HEK293 (cell line): ENCODE results near the gene KIF26B.

Experiments
- BCL6B ChIP-seq: fragments of 450-650 bp; formaldehyde crosslinking; IDR thresholded peaks from 2 replicates; pipeline ENCODE4 v1.5.1; 2017; ENCODE audit warnings: missing biosample characterization, missing genetic modification characterization
- REST ChIP-seq: fragments of 450-650 bp; formaldehyde crosslinking; IDR thresholded peaks from 2 replicates; pipeline ENCODE4 v1.5.1; 2016; ENCODE audit warnings: missing biosample characterization, missing genetic modification characterization
- WT1 ChIP-seq: fragments of 450-650 bp; formaldehyde crosslinking; IDR thresholded peaks from 2 replicates; pipeline ENCODE4 v1.5.1; 2016; ENCODE audit warnings: missing biosample characterization, missing genetic modification characterization
- ZNF23 ChIP-seq: fragments of 450-650 bp; formaldehyde crosslinking; IDR thresholded peaks from 2 replicates; pipeline ENCODE4 v1.5.1; 2016; ENCODE audit warnings: missing biosample characterization, missing genetic modification characterization, borderline replicate concordance
- ZNF37A ChIP-seq: fragments of 450-650 bp; IDR thresholded peaks from 2 replicates; pipeline ENCODE4 v1.5.1; 2018; ENCODE audit warnings: missing biosample characterization, missing genetic modification characterization
- ZNF416 ChIP-seq: fragments of 450-650 bp; formaldehyde crosslinking; IDR thresholded peaks from 2 replicates; pipeline ENCODE4 v1.5.1; 2016; ENCODE audit warnings: missing biosample characterization, missing genetic modification characterization
- ZNF624 ChIP-seq: fragments of 450-650 bp; formaldehyde crosslinking; IDR thresholded peaks from 2 replicates; pipeline ENCODE4 v1.5.1; 2017; ENCODE audit warnings: missing biosample characterization, missing genetic modification characterization
- ZNF670 ChIP-seq: fragments of 450-650 bp; formaldehyde crosslinking; IDR thresholded peaks from 2 replicates; pipeline ENCODE4 v1.5.1; 2016; ENCODE audit warnings: missing biosample characterization, missing genetic modification characterization, low read depth
- ZSCAN30 ChIP-seq: fragments of 450-650 bp; IDR thresholded peaks from 2 replicates; pipeline ENCODE4 v1.5.1; 2018; ENCODE audit warnings: missing biosample characterization, mild to moderate bottlenecking, missing genetic modification characterization, moderate library complexity
- TF ChIP-seq, protein P1 (sequence below): fragments of 450-650 bp; formaldehyde crosslinking; IDR thresholded peaks from 2 replicates; pipeline ENCODE4 v1.5.1; 2016; ENCODE audit warnings: missing biosample characterization, missing genetic modification characterization
- TF ChIP-seq, protein P2 (sequence below): fragments of 450-650 bp; formaldehyde crosslinking; IDR thresholded peaks from 2 replicates; pipeline ENCODE4 v1.5.1; 2016; ENCODE audit warnings: missing biosample characterization, missing genetic modification characterization

GRCh38 chr1:245292553-245292952, 137.8 kb downstream of the KIF26B start:
- TF ChIP-seq, protein P1, sequence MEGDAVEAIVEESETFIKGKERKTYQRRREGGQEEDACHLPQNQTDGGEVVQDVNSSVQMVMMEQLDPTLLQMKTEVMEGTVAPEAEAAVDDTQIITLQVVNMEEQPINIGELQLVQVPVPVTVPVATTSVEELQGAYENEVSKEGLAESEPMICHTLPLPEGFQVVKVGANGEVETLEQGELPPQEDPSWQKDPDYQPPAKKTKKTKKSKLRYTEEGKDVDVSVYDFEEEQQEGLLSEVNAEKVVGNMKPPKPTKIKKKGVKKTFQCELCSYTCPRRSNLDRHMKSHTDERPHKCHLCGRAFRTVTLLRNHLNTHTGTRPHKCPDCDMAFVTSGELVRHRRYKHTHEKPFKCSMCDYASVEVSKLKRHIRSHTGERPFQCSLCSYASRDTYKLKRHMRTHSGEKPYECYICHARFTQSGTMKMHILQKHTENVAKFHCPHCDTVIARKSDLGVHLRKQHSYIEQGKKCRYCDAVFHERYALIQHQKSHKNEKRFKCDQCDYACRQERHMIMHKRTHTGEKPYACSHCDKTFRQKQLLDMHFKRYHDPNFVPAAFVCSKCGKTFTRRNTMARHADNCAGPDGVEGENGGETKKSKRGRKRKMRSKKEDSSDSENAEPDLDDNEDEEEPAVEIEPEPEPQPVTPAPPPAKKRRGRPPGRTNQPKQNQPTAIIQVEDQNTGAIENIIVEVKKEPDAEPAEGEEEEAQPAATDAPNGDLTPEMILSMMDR (tag by site-specific recombination), result no peak
- TF ChIP-seq BCL6B (no peak), ZSCAN30 (tag by site-specific recombination) (no peak), ZNF670 (no peak), ZNF416 (no peak), REST (tag by site-specific recombination) (no peak), ZNF23 (tag by site-specific recombination) (no peak), ZNF37A (tag by site-specific recombination) (no peak), ZNF624 (no peak), WT1 (tag by site-specific recombination) (no peak)
- TF ChIP-seq, protein P2, sequence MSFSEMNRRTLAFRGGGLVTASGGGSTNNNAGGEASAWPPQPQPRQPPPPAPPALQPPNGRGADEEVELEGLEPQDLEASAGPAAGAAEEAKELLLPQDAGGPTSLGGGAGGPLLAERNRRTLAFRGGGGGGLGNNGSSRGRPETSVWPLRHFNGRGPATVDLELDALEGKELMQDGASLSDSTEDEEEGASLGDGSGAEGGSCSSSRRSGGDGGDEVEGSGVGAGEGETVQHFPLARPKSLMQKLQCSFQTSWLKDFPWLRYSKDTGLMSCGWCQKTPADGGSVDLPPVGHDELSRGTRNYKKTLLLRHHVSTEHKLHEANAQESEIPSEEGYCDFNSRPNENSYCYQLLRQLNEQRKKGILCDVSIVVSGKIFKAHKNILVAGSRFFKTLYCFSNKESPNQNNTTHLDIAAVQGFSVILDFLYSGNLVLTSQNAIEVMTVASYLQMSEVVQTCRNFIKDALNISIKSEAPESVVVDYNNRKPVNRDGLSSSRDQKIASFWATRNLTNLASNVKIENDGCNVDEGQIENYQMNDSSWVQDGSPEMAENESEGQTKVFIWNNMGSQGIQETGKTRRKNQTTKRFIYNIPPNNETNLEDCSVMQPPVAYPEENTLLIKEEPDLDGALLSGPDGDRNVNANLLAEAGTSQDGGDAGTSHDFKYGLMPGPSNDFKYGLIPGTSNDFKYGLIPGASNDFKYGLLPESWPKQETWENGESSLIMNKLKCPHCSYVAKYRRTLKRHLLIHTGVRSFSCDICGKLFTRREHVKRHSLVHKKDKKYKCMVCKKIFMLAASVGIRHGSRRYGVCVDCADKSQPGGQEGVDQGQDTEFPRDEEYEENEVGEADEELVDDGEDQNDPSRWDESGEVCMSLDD (tag by site-specific recombination), result no peak
